SU-DHL-6 (cell line): ENCODE measurements around the gene NTHL1.

Experiments used
- H2AFZ ChIP-seq: fragments of 200-600 bp; sonication (generic); 2 replicates; pipeline ENCODE4 v1.6.1; 2014; ENCODE audit warnings: low read depth, mild to moderate bottlenecking, moderate library complexity, mixed read lengths, antibody characterized with exemption, low read length; ENCODE audit not compliant: severe bottlenecking
- H3F3A ChIP-seq: fragments of 200-600 bp; shearing (Covaris generic); 2 replicates; pipeline ENCODE4 v1.6.0; 2016; ENCODE audit warnings: antibody characterized with exemption, mild to moderate bottlenecking; ENCODE audit not compliant: insufficient read depth
- H3K27ac ChIP-seq: fragments of 200-600 bp; sonication (generic); 2 replicates; pipeline ENCODE4 v1.5.1; 2016; ENCODE audit warnings: low read depth, mild to moderate bottlenecking, low read length, moderate library complexity, mixed read lengths
- H3K27me3 ChIP-seq: fragments of 200-600 bp; sonication (generic), shearing (Covaris generic); 2 replicates; pipeline ENCODE4 v1.6.0; 2014; ENCODE audit warnings: mild to moderate bottlenecking, low read length
- H3K36me3 ChIP-seq: fragments of 200-600 bp; sonication (generic); 2 replicates; pipeline ENCODE4 v1.6.1; 2014; ENCODE audit warnings: mild to moderate bottlenecking, low read length, mixed read lengths
- H3K4me2 ChIP-seq: fragments of 300-600, 200-600 bp; shearing (Covaris generic), sonication (generic); 2 replicates; pipeline ENCODE4 v1.6.0; 2014; ENCODE audit warnings: low read length, low read depth, mild to moderate bottlenecking; ENCODE audit not compliant: poor library complexity, severe bottlenecking
- H3K4me3 ChIP-seq: fragments of 200-600 bp; sonication (generic); 2 replicates; pipeline ENCODE4 v1.5.1; 2014; ENCODE audit warnings: antibody characterized with exemption, low read length, mild to moderate bottlenecking, mixed read lengths; ENCODE audit not compliant: insufficient read depth, poor library complexity, severe bottlenecking
- H3K79me2 ChIP-seq: fragments of 200-600 bp; sonication (generic); 2 replicates; pipeline ENCODE4 v1.6.1; 2014; ENCODE audit warnings: mild to moderate bottlenecking, low read length, moderate library complexity; ENCODE audit not compliant: insufficient read depth
- H3K9ac ChIP-seq: fragments of 200-600 bp; sonication (generic); 2 replicates; pipeline ENCODE4 v1.7.0; 2014; ENCODE audit warnings: mild to moderate bottlenecking, low read length
- H3K9me2 ChIP-seq: fragments of 200-600 bp; sonication (generic); replicated peaks from 2 replicates; pipeline ENCODE4 v1.6.1; 2014; ENCODE audit warnings: low read length; ENCODE audit not compliant: insufficient read depth
- H3K9me3 ChIP-seq: fragments of 200-600 bp; sonication (generic); 2 replicates; pipeline ENCODE4 v1.6.1; 2014; ENCODE audit warnings: low read length, mixed read lengths; ENCODE audit not compliant: insufficient read depth
- H4K20me1 ChIP-seq: fragments of 200-600 bp; sonication (generic); 2 replicates; pipeline ENCODE4 v1.6.1; 2014; ENCODE audit warnings: low read depth, mild to moderate bottlenecking, antibody characterized with exemption, low read length, moderate library complexity, mixed read lengths
- CTCF ChIP-seq: fragments of 200-600 bp; sonication (generic); IDR thresholded peaks from one replicate; pipeline ENCODE4 v1.5.1; 2017; ENCODE audit warnings: antibody characterized with exemption, mild to moderate bottlenecking, low read length, moderate library complexity; ENCODE audit not compliant: insufficient read depth, poor library complexity, severe bottlenecking
- EZH2phosphoT487 ChIP-seq: fragments of 200-600 bp; sonication (generic), shearing (Covaris generic); conservative IDR thresholded peaks from 2 replicates; pipeline ENCODE4 v1.6.1; 2018; ENCODE audit warnings: mild to moderate bottlenecking, antibody characterized with exemption, low read length, moderate library complexity, mixed read lengths

The NTHL1 gene

GRCh38 chr16:2072926-2073325 lies 25.3 kb upstream of the NTHL1 start:
- H3K79me2 ChIP-seq, result no peaks in the 10 kb centered on the region
- H3K9me2 ChIP-seq, result no peaks in the 10 kb centered on the region

GRCh38 chr16:2071454-2072202 lies 24.0 kb upstream of the NTHL1 start:
- Histone ChIP-seq H3K79me2 (no peaks in the 10 kb centered on the region), H2AFZ (no peak overlapping the region), H3K36me3 (no peaks in the 10 kb centered on the region), H3K4me2 (no peak overlapping the region), H3K27ac (no peak overlapping the region), H3K9ac (no peak overlapping the region), H4K20me1 (no peaks in the 10 kb centered on the region), H3K4me3 (no peak overlapping the region), H3K27me3 (no peaks in the 10 kb centered on the region), H3F3A (no peaks in the 10 kb centered on the region), H3K9me2 (no peaks in the 10 kb centered on the region), H3K9me3 (no peaks in the 10 kb centered on the region)
- TF ChIP-seq EZH2phosphoT487 (no peak), CTCF (no peak)

More at GRCh38 chr16:2072926-2073325, 25.3 kb upstream of the NTHL1 start:
- Histone ChIP-seq H3K9ac (no peak overlapping the region), H3K4me3 (no peak overlapping the region), H3K9me3 (no peaks in the 10 kb centered on the region), H3K36me3 (no peaks in the 10 kb centered on the region), H3K4me2 (no peak overlapping the region), H2AFZ (no peak overlapping the region), H3K27me3 (no peaks in the 10 kb centered on the region), H3K27ac (no peak overlapping the region), H3F3A (no peaks in the 10 kb centered on the region), H4K20me1 (no peaks in the 10 kb centered on the region)
- TF ChIP-seq EZH2phosphoT487 (no peak), CTCF (no peak)

GRCh38 chr16:2070576-2071453 lies 23.2 kb upstream of the NTHL1 start:
- Histone ChIP-seq H3K9ac (no peak overlapping the region), H3K27ac (no peak overlapping the region), H3K36me3 (no peaks in the 10 kb centered on the region), H3F3A (no peaks in the 10 kb centered on the region), H3K4me3 (no peak overlapping the region), H3K27me3 (no peaks in the 10 kb centered on the region), H3K9me2 (no peaks in the 10 kb centered on the region), H3K4me2 (no peak overlapping the region), H4K20me1 (no peaks in the 10 kb centered on the region), H2AFZ (no peak overlapping the region), H3K79me2 (no peaks in the 10 kb centered on the region), H3K9me3 (no peaks in the 10 kb centered on the region)
- TF ChIP-seq EZH2phosphoT487 (no peak), CTCF (no peak)
